Fibroblast of lung (primary cell): ENCODE data around the gene PFAS. TPM values are rescaled to one million over a fixed set of nuclear protein-coding genes. Genes with fewer than 3 reads are reported as not detected.

ENCODE experiments used
- DNase-seq, 2 donors: peaks; one replicate each; pipeline versions ENCODE4 v3.0.0 to v3.0.0-alpha.2; 2010; ENCODE audit warnings: low read depth in 2 of 2
- H2AFZ ChIP-seq: 2 replicates; pipeline ENCODE4 v1.5.1; 2012; ENCODE audit warnings: low read length, control low read depth, inconsistent platforms
- H3K27ac ChIP-seq: 2 replicates; pipeline ENCODE4 v1.5.1; 2011; ENCODE audit warnings: low read length, control low read depth; ENCODE audit not compliant: insufficient read depth
- H3K27me3 ChIP-seq: 2 replicates; pipeline ENCODE4 v1.5.1; 2011; ENCODE audit warnings: mild to moderate bottlenecking, low read length; ENCODE audit not compliant: control insufficient read depth, insufficient read depth
- H3K36me3 ChIP-seq: 2 replicates; pipeline ENCODE4 v1.5.1; 2011; ENCODE audit warnings: low read length; ENCODE audit not compliant: control insufficient read depth, insufficient read depth
- H3K4me1 ChIP-seq: 2 replicates; pipeline ENCODE4 v1.5.1; 2011; ENCODE audit warnings: low read length; ENCODE audit not compliant: control insufficient read depth, insufficient read depth; ENCODE audit errors: extremely low read depth
- H3K4me2 ChIP-seq: 2 replicates; pipeline ENCODE4 v1.5.1; 2011; ENCODE audit warnings: low read length, control low read depth; ENCODE audit not compliant: insufficient read depth; ENCODE audit errors: extremely low read depth
- H3K4me3 ChIP-seq, 4 experiments: fragments of 200-600 bp in 1 of 4; sonication (generic) in 1 of 4; replicated peaks in 1 of 4; 2 replicates each; pipeline ENCODE4 v1.5.1; 2011 to 2016; ENCODE audit warnings: low read length in 4 of 4, low read depth in 3 of 4, mild to moderate bottlenecking in 3 of 4, control low read depth in 2 of 4, inconsistent platforms in 1 of 4, mixed read lengths in 1 of 4; ENCODE audit not compliant: insufficient read depth in 1 of 4; ENCODE audit errors: control extremely low read depth in 1 of 4
- H3K79me2 ChIP-seq: 2 replicates; pipeline ENCODE4 v1.5.1; 2012; ENCODE audit warnings: mild to moderate bottlenecking, low read length, inconsistent platforms; ENCODE audit not compliant: control insufficient read depth, insufficient read depth
- H3K9ac ChIP-seq: 2 replicates; pipeline ENCODE4 v1.5.1; 2011; ENCODE audit warnings: mild to moderate bottlenecking, low read length, control low read depth; ENCODE audit not compliant: insufficient read depth
- H3K9me3 ChIP-seq: 2 replicates; pipeline ENCODE4 v1.5.1; 2012; ENCODE audit warnings: low read depth, low read length; ENCODE audit not compliant: control insufficient read depth, insufficient read depth
- H4K20me1 ChIP-seq: 2 replicates; pipeline ENCODE4 v1.5.1; 2011; ENCODE audit warnings: low read length; ENCODE audit not compliant: control insufficient read depth, insufficient read depth; ENCODE audit errors: extremely low read depth
- EZH2 ChIP-seq: IDR thresholded peaks from 2 replicates; pipeline ENCODE4 v1.5.1; 2012; ENCODE audit warnings: low read length, control low read depth, mild to moderate bottlenecking; ENCODE audit errors: missing control alignments
- polyA plus RNA-seq, 2 donors: library from polyadenylated mRNA; depleted of rRNA in 1 of 2; stranded (reverse) in 1 of 2; unstranded in 1 of 2; fragments of >200 nt; gene quantifications; 2 replicates each; pipeline ENCODE4 v1.2.1, GENCODE V29; 2011 to 2012; ENCODE audit warnings: missing spikeins in 1 of 2
- total RNA-seq: library from RNA; depleted of rRNA; stranded (reverse); fragments of >200 nt; gene quantifications from 2 replicates; pipeline ENCODE4 v1.2.1, GENCODE V29; 2014
- TF ChIP-seq, protein P1 (sequence below), 2 donors: IDR thresholded peaks in 1 of 2; conservative IDR thresholded peaks in 1 of 2; 1 replicate in 1 of 2; 2 replicates in 1 of 2; pipeline ENCODE4 v1.5.1; 2011 to 2012; ENCODE audit warnings: low read length in 2 of 2, control low read depth in 1 of 2, inconsistent platforms in 1 of 2, low read depth in 1 of 2, mild to moderate bottlenecking in 1 of 2

Gene PFAS
- total and polyA plus RNA-seq, 2 donors (not counting 1 experiment from before 2014, with no cell fraction given): 9.4 to 9.8 TPM

DNA sequence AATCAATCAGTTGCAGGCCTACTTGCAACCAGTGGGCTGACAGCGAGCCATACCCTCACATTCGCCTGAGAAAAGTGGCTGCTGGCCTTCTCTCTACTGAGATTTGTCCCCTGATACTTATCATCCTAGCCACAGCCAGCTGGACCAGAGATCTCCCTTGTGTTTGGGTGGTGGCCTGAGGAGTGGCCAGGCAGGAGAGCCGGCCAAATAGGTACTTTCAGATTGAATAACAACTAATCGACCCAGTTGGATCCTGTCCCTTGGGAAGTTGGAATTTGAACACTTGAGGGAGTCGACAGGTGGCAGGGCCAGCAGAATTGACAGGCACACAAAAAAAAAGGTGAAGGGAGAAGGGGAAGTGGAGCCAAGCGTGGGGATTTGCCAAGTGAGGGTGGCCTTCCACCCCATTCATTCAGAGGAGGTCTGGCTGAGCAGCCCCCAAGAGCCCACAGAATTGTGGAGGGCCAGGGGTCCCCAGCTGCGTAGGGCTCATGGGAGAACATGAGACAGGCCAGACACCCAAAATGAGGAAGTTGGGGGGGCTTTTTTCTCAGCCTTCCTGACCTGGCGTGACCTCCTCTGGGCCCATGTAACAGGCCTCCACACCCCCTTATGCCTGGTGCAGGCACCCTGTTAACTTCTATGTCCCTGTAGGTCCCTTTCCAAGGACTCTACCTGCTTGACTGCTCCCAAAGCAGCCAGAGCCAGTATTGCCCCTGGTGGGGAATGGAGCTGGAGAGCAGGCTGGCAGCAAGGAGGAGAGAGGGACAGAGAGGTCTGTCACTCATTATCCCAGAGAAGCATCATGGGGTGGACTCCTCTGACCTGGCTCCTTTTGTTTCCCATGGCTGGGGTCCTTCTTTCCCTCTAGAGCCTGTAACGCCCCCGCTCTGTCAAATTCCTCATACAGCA lies 36.4 kb downstream of the PFAS start:
- Histone ChIP-seq H4K20me1 (no peaks in the 10 kb centered on the region), H3K79me2 (peaks cover 4% of the 10 kb centered on the region), H3K27ac (no peak overlapping the region), H2AFZ (no peak overlapping the region), H3K9me3 (no peaks in the 10 kb centered on the region), H3K27me3 (no peaks in the 10 kb centered on the region), H3K4me2 (no peak overlapping the region), H3K36me3 (no peaks in the 10 kb centered on the region), H3K4me3 (no peak overlapping the region), H3K9ac (no peak overlapping the region), H3K4me1 (peaks cover 11% of the 10 kb centered on the region)
- TF ChIP-seq, protein P1, sequence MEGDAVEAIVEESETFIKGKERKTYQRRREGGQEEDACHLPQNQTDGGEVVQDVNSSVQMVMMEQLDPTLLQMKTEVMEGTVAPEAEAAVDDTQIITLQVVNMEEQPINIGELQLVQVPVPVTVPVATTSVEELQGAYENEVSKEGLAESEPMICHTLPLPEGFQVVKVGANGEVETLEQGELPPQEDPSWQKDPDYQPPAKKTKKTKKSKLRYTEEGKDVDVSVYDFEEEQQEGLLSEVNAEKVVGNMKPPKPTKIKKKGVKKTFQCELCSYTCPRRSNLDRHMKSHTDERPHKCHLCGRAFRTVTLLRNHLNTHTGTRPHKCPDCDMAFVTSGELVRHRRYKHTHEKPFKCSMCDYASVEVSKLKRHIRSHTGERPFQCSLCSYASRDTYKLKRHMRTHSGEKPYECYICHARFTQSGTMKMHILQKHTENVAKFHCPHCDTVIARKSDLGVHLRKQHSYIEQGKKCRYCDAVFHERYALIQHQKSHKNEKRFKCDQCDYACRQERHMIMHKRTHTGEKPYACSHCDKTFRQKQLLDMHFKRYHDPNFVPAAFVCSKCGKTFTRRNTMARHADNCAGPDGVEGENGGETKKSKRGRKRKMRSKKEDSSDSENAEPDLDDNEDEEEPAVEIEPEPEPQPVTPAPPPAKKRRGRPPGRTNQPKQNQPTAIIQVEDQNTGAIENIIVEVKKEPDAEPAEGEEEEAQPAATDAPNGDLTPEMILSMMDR (conservative IDR thresholded peaks at IDR 0.05 in 1 of 2, IDR thresholded peaks at IDR 0.05 in 1 of 2; ENCODE audit: low read depth in 1 of 2, low read length in 2 of 2): no peak
- no peak for TF ChIP-seq EZH2
- DNase-seq: no peak

GRCh38 chr17:8287651-8288335 lies 38.7 kb downstream of the PFAS start:
- Histone ChIP-seq H3K27me3 (no peaks in the 10 kb centered on the region), H3K4me2 (peak overlapping the region; percentile 97), H2AFZ (peak overlapping the region; percentile 80), H3K9ac (peak overlapping the region; percentile 80), H3K4me3 (peak overlapping the region; percentile 71 to 92 (median 79)), H3K36me3 (peaks cover 2% of the 10 kb centered on the region), H4K20me1 (no peaks in the 10 kb centered on the region), H3K4me1 (peaks cover 8% of the 10 kb centered on the region), H3K27ac (peak overlapping the region; percentile 89), H3K79me2 (peaks cover 4% of the 10 kb centered on the region), H3K9me3 (no peaks in the 10 kb centered on the region)
- no peak for DNase-seq
- TF ChIP-seq, protein P1 (conservative IDR thresholded peaks at IDR 0.05 in 1 of 2, IDR thresholded peaks at IDR 0.05 in 1 of 2; ENCODE audit: low read depth in 1 of 2, low read length in 2 of 2): no peak
- TF ChIP-seq EZH2: no peak
